Measurements from ENCODE around the gene GTSE1. TPM values are rescaled to one million over a fixed set of nuclear protein-coding genes. Genes with fewer than 3 reads are reported as not detected.

GTSE1 gene
- total RNA-seq, 4 donors from 2014 or later = 0.13 to 0.20 (median 0.19) TPM; not detected in 1

GRCh38 chr22:46286941-46287872, 9.5 kb upstream of the GTSE1 start:
- H3K27ac ChIP-seq = peak overlapping the region in 2 of 4 donors; percentile 32 to 52
- H3K4me3 ChIP-seq = peak overlapping the region in 1 of 2 donors; percentile 5
- ATAC-seq = no peak
- WGBS, 2 donors (ENCODE audit: low coverage in 1 of 2) = 100% methylated on average over 1 of the region's 15 CpGs; no CpG with 5 or more reads in 1 of the 2 donors
- H3K36me3 ChIP-seq = peaks cover 0 to 100% of the 10 kb centered on the region in 2 donors
- H3K27me3 ChIP-seq = no peaks in the 10 kb centered on the region
- H3K9me3 ChIP-seq = peaks cover 0 to 10% (median 0%) of the 10 kb centered on the region in 3 donors
- TF ChIP-seq POLR2A (IDR thresholded peaks at IDR 0.05) = no peak
- TF ChIP-seq POLR2AphosphoS5 (IDR thresholded peaks at IDR 0.05) = no peak
- no peaks in the 10 kb centered on the region for H3K4me1 ChIP-seq

GRCh38 chr22:46287873-46288751, 8.6 kb upstream of the GTSE1 start:
- H3K4me1 ChIP-seq = no peaks in the 10 kb centered on the region
- peak overlapping the region in 2 of 4 donors; percentile 32 to 52 for H3K27ac ChIP-seq
- peak overlapping the region in 1 of 2 donors; percentile 5 for H3K4me3 ChIP-seq
- H3K9me3 ChIP-seq = peaks cover 0 to 11% (median 0%) of the 10 kb centered on the region in 3 donors
- TF ChIP-seq POLR2AphosphoS5 (IDR thresholded peaks at IDR 0.05) (no peak), EP300 (IDR thresholded peaks at IDR 0.05) (no peak), CTCF (IDR thresholded peaks at IDR 0.05) (no peak), POLR2A (IDR thresholded peaks at IDR 0.05) (no peak)
- ATAC-seq = peak; percentile 50
- WGBS, 2 donors (ENCODE audit: low coverage in 1 of 2) = 76 to 77% methylated on average over 4 to 6 of the region's 24 CpGs
- H3K27me3 ChIP-seq = no peaks in the 10 kb centered on the region
- H3K36me3 ChIP-seq = peaks cover 0 to 100% of the 10 kb centered on the region in 2 donors

- H3K27ac ChIP-seq = no peak overlapping the region
- TF ChIP-seq POLR2AphosphoS5 (IDR thresholded peaks at IDR 0.05) (no peak), CTCF (IDR thresholded peaks at IDR 0.05) (no peak), POLR2A (IDR thresholded peaks at IDR 0.05) (no peak), EP300 (IDR thresholded peaks at IDR 0.05) (no peak)
- WGBS, 2 donors (ENCODE audit: low coverage in 1 of 2) = no CpG with 5 or more reads among the region's 7 CpGs
- no peaks in the 10 kb centered on the region for H3K4me1 ChIP-seq
- no peak overlapping the region for H3K4me3 ChIP-seq
- ATAC-seq = no peak
- peaks cover 0 to 100% of the 10 kb centered on the region in 2 donors for H3K36me3 ChIP-seq
- H3K27me3 ChIP-seq = no peaks in the 10 kb centered on the region
- peaks cover 0 to 11% (median 0%) of the 10 kb centered on the region in 3 donors for H3K9me3 ChIP-seq
These were observed 7.8 kb upstream of the GTSE1 start for GRCh38 chr22:46288846-46289243.

GRCh38 chr22:46289244-46289891, 7.3 kb upstream of the GTSE1 start:
- no peak overlapping the region for H3K27ac ChIP-seq
- peaks cover 0 to 98% of the 10 kb centered on the region in 2 donors for H3K36me3 ChIP-seq
- 70 to 83% methylated on average over 2 to 6 of the region's 33 CpGs for WGBS, 2 donors (ENCODE audit: low coverage in 1 of 2)
- no peaks in the 10 kb centered on the region for H3K4me1 ChIP-seq
- no peaks in the 10 kb centered on the region for H3K27me3 ChIP-seq
- no peak for TF ChIP-seq EP300 (IDR thresholded peaks at IDR 0.05)
- TF ChIP-seq POLR2AphosphoS5 (IDR thresholded peaks at IDR 0.05) = no peak
- no peak for TF ChIP-seq POLR2A (IDR thresholded peaks at IDR 0.05)
- TF ChIP-seq CTCF (IDR thresholded peaks at IDR 0.05) = no peak
- ATAC-seq = no peak
- peaks cover 0 to 11% (median 0%) of the 10 kb centered on the region in 3 donors for H3K9me3 ChIP-seq
- no peak overlapping the region for H3K4me3 ChIP-seq

All from gastroesophageal sphincter (tissue), 4 donors.